ENCODE measurements around the gene C1QTNF6.
"Not testable (repeated sequence)": the region's sequence is repeated elsewhere in the genome, so short reads cannot be mapped to it uniquely, and the experiment has no call there.

C1QTNF6 gene

GRCh38 chr22:37233751-37234631, 45.9 kb upstream of the C1QTNF6 start:
- Histone ChIP-seq H4K91ac (ENCODE audit: low read depth, low read length) (no peak overlapping the region), H3K18ac (ENCODE audit: low read length) (no peak overlapping the region), H2BK12ac (ENCODE audit: low read length) (no peak overlapping the region), H3K79me1 (ENCODE audit: low read length) (no peaks in the 10 kb centered on the region), H3K4me3 (ENCODE audit: low read depth, low read length) (no peak overlapping the region), H4K8ac (ENCODE audit: low read depth, low read length) (no peak overlapping the region), H2AK5ac (ENCODE audit: low read length) (no peak overlapping the region), H3K14ac (ENCODE audit: low read length) (no peak overlapping the region), H3K4ac (ENCODE audit: low read depth, low read length) (no peak overlapping the region), H3K27me3 (ENCODE audit: insufficient read depth, low read length) (no peaks in the 10 kb centered on the region), H3K23ac (ENCODE audit: low read length) (no peak overlapping the region), H4K12ac (ENCODE audit: low read depth, low read length) (no peak overlapping the region), H3K27ac (ENCODE audit: low read depth, low read length) (no peak overlapping the region), H2BK5ac (ENCODE audit: low read depth, low read length, poor library complexity) (no peak overlapping the region), H2BK120ac (ENCODE audit: insufficient read depth, low read length, poor library complexity) (no peak overlapping the region), H2AFZ (ENCODE audit: insufficient read depth, low read length, poor library complexity) (no peak overlapping the region), H3K4me1 (ENCODE audit: control insufficient read depth in 1 of 2, insufficient read depth in 2 of 2, low read length in 2 of 2) (no peaks in the 10 kb centered on the region), H3K4me2 (ENCODE audit: low read length) (no peak overlapping the region), H3K36me3 (ENCODE audit: control insufficient read depth in 1 of 2, insufficient read depth in 2 of 2, low read length in 2 of 2) (no peaks in the 10 kb centered on the region), H3K9ac (ENCODE audit: low read length) (no peak overlapping the region), H3K79me2 (ENCODE audit: control insufficient read depth, insufficient read depth, low read length, poor library complexity) (no peaks in the 10 kb centered on the region), H3K9me3 (ENCODE audit: insufficient read depth, low read depth, low read length) (no peaks in the 10 kb centered on the region)
- DNase-seq, result no peak
- no CpG with 5 or more reads among the region's 27 CpGs for WGBS (ENCODE audit: extremely low coverage, insufficient coverage, insufficient read length)

DNA sequence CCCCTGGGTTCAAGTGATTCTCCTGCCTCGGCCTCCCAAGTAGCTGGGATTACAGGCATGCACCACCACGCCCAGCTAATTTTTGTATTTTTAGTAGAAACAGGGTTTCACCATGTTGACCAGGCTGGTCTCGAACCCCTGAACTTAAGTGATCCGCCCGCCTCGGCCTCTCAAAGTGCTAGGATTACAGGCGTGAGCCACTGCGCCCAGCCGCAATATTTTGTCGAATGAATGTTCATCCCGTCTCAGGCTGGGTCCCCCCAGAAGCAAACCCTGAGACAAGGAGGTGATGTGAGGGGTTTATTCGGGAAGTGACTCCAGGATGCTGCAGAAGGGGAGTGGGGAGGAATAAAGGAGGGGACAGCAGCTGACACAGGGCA, 45.3 kb upstream of the C1QTNF6 start:
- H3K27ac ChIP-seq (ENCODE audit: low read depth, low read length); H2BK120ac ChIP-seq (ENCODE audit: insufficient read depth, low read length, poor library complexity); H3K27me3 ChIP-seq (ENCODE audit: insufficient read depth, low read length); H4K12ac ChIP-seq (ENCODE audit: low read depth, low read length); H2AK5ac ChIP-seq (ENCODE audit: low read length); H3K4me2 ChIP-seq (ENCODE audit: low read length); H4K8ac ChIP-seq (ENCODE audit: low read depth, low read length); H3K9me3 ChIP-seq (ENCODE audit: insufficient read depth, low read depth, low read length); H3K9ac ChIP-seq (ENCODE audit: low read length); H3K4me3 ChIP-seq (ENCODE audit: low read depth, low read length); H3K23ac ChIP-seq (ENCODE audit: low read length); H2AFZ ChIP-seq (ENCODE audit: insufficient read depth, low read length, poor library complexity); H3K18ac ChIP-seq (ENCODE audit: low read length); H3K79me1 ChIP-seq (ENCODE audit: low read length); H3K4me1 ChIP-seq (ENCODE audit: control insufficient read depth in 1 of 2, insufficient read depth in 2 of 2, low read length in 2 of 2); H3K36me3 ChIP-seq (ENCODE audit: control insufficient read depth in 1 of 2, insufficient read depth in 2 of 2, low read length in 2 of 2); H3K4ac ChIP-seq (ENCODE audit: low read depth, low read length); H2BK12ac ChIP-seq (ENCODE audit: low read length); H3K14ac ChIP-seq (ENCODE audit: low read length); H4K91ac ChIP-seq (ENCODE audit: low read depth, low read length); DNase-seq; H3K79me2 ChIP-seq (ENCODE audit: control insufficient read depth, insufficient read depth, low read length, poor library complexity); H2BK5ac ChIP-seq (ENCODE audit: low read depth, low read length, poor library complexity): not testable (repeated sequence)
- WGBS (ENCODE audit: extremely low coverage, insufficient coverage, insufficient read length), result no CpG with 5 or more reads among the region's 12 CpGs

DNA sequence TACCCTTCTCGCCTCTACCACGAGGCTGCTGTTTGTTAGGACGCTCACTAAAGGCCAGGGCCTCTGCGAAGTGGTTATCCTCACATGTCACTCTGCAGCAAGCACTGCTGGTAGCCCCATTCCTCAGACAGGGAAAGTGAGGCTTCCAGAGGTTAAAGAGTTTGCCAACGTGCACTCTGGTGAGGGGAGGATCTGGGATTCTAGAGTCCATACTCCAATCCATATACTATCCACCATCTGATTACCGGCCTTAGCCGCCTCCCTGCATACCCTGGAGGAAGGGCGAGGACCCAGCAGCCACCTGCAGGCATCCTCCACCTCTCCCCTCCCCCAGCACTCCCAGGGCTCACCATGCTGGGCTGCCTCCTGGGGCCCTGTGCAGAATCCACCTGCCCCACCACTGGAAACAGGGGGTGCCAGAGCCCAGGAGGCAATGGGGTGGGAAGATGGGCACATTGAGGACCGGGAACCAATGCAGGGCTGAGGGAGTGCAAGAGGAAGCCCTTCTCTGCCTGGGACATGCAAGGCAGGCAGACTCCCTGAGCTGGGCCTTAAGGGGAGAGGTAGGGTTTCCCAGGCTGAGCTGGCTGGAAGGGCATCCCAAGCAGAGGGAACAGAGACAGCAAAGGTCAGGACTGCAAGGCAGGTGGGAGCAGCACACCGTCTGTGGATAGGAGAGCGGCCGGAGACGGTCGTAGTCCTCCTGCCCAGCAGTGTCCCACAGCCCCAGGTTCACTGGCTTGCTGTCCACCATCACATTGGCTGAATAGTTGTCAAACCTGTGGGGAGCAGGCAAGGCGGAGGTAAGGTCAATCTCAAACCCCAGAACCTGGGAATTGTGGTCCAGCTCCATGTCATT, 44.3 kb upstream of the C1QTNF6 start:
- Histone ChIP-seq H2BK120ac (ENCODE audit: insufficient read depth, low read length, poor library complexity) (no peak overlapping the region), H3K9ac (ENCODE audit: low read length) (no peak overlapping the region), H4K91ac (ENCODE audit: low read depth, low read length) (no peak overlapping the region), H2BK5ac (ENCODE audit: low read depth, low read length, poor library complexity) (no peak overlapping the region), H3K9me3 (ENCODE audit: insufficient read depth, low read depth, low read length) (no peaks in the 10 kb centered on the region), H2AFZ (ENCODE audit: insufficient read depth, low read length, poor library complexity) (no peak overlapping the region), H3K27ac (ENCODE audit: low read depth, low read length) (no peak overlapping the region), H3K4me2 (ENCODE audit: low read length) (no peak overlapping the region), H3K4me3 (ENCODE audit: low read depth, low read length) (no peak overlapping the region), H3K79me2 (ENCODE audit: control insufficient read depth, insufficient read depth, low read length, poor library complexity) (no peaks in the 10 kb centered on the region), H3K27me3 (ENCODE audit: insufficient read depth, low read length) (no peaks in the 10 kb centered on the region), H3K18ac (ENCODE audit: low read length) (no peak overlapping the region), H4K8ac (ENCODE audit: low read depth, low read length) (no peak overlapping the region), H4K12ac (ENCODE audit: low read depth, low read length) (no peak overlapping the region), H2BK12ac (ENCODE audit: low read length) (no peak overlapping the region), H3K4ac (ENCODE audit: low read depth, low read length) (no peak overlapping the region), H3K4me1 (ENCODE audit: control insufficient read depth in 1 of 2, insufficient read depth in 2 of 2, low read length in 2 of 2) (peaks cover 0 to 5% of the 10 kb centered on the region in 2 experiments), H3K36me3 (ENCODE audit: control insufficient read depth in 1 of 2, insufficient read depth in 2 of 2, low read length in 2 of 2) (no peaks in the 10 kb centered on the region), H3K14ac (ENCODE audit: low read length) (no peak overlapping the region), H3K23ac (ENCODE audit: low read length) (no peak overlapping the region), H3K79me1 (ENCODE audit: low read length) (no peaks in the 10 kb centered on the region), H2AK5ac (ENCODE audit: low read length) (no peak overlapping the region)
- no peak for DNase-seq
- no CpG with 5 or more reads among the region's 15 CpGs for WGBS (ENCODE audit: extremely low coverage, insufficient coverage, insufficient read length)

GRCh38 chr22:37231406-37232139, 43.5 kb upstream of the C1QTNF6 start:
- Histone ChIP-seq H2AK5ac (ENCODE audit: low read length) (no peak overlapping the region), H3K4me1 (ENCODE audit: control insufficient read depth in 1 of 2, insufficient read depth in 2 of 2, low read length in 2 of 2) (peaks cover 0 to 5% of the 10 kb centered on the region in 2 experiments), H3K4me3 (ENCODE audit: low read depth, low read length) (no peak overlapping the region), H2BK120ac (ENCODE audit: insufficient read depth, low read length, poor library complexity) (no peak overlapping the region), H2AFZ (ENCODE audit: insufficient read depth, low read length, poor library complexity) (no peak overlapping the region), H3K4ac (ENCODE audit: low read depth, low read length) (no peak overlapping the region), H3K27ac (ENCODE audit: low read depth, low read length) (no peak overlapping the region), H3K27me3 (ENCODE audit: insufficient read depth, low read length) (no peaks in the 10 kb centered on the region), H3K36me3 (ENCODE audit: control insufficient read depth in 1 of 2, insufficient read depth in 2 of 2, low read length in 2 of 2) (no peaks in the 10 kb centered on the region), H3K23ac (ENCODE audit: low read length) (no peak overlapping the region), H4K12ac (ENCODE audit: low read depth, low read length) (no peak overlapping the region), H3K79me2 (ENCODE audit: control insufficient read depth, insufficient read depth, low read length, poor library complexity) (no peaks in the 10 kb centered on the region), H3K4me2 (ENCODE audit: low read length) (no peak overlapping the region), H2BK5ac (ENCODE audit: low read depth, low read length, poor library complexity) (no peak overlapping the region), H4K91ac (ENCODE audit: low read depth, low read length) (no peak overlapping the region), H3K9ac (ENCODE audit: low read length) (no peak overlapping the region), H3K14ac (ENCODE audit: low read length) (no peak overlapping the region), H3K9me3 (ENCODE audit: insufficient read depth, low read depth, low read length) (no peaks in the 10 kb centered on the region), H2BK12ac (ENCODE audit: low read length) (no peak overlapping the region), H3K18ac (ENCODE audit: low read length) (no peak overlapping the region), H4K8ac (ENCODE audit: low read depth, low read length) (no peak overlapping the region), H3K79me1 (ENCODE audit: low read length) (no peaks in the 10 kb centered on the region)
- WGBS (ENCODE audit: extremely low coverage, insufficient coverage, insufficient read length), result no CpG with 5 or more reads among the region's 21 CpGs
- no peak for DNase-seq
